ENCODE results near the gene HERPUD2.

GRCh38 chr7:35694784-35695472 is at the start of gene HERPUD2:
- TF ChIP-seq EZH2 (IDR thresholded peaks at IDR 0.05; ENCODE audit: insufficient read depth, poor library complexity, severe bottlenecking) (no peak), EZH2phosphoT487 (IDR thresholded peaks at IDR 0.05; ENCODE audit: insufficient read depth, low read depth) (no peak)
